ENCODE results near the gene ZFHX2. TPM values are rescaled to one million over a fixed set of nuclear protein-coding genes. Genes with fewer than 3 reads are reported as not detected.

ZFHX2 gene
- total and polyA plus RNA-seq, 5 donors from 2014 or later = 0.42 TPM; not detected in 4

DNA sequence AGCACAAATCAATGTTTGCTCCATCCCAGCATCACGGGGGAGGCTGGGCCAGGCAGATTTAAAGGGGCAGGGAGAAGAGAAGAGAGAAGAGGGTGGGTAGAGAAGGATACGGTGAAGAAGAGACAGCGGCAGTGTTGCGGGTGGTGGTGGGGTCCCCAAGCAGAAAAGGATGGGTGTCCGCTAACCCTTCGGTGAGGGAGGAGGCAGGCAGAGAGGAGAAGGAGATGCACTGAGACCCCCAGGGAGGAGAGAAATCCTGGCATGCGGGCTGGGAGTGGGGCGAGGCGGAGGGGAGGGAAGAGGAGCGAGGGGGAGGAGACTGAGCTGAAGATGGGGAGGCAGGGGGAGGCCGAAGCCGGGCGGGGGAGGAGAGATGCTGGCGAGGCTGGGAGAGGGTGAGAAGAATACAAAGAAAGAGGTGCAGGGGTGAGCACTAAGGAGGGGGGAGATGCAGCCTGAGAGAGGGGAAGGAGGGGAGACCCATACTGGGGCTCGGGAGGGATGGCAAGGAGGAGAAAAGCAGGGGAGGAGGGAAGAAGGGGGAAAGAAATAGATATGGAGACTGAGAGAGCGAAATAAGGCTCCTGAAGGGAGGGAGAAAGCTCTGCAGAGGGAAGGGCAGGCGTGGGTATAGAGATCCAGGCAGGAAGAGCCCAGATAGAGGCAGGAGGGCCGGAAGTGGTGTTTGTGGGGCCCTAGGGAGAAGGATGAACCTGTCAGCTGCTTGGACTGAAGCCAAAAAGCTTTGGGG is 27.2 kb upstream of the ZFHX2 start, which contains the start of gene JPH4:
JPH4 (minus strand) TSS at position 231 of the 751 bp plus-strand sequence. CDS start 1,337 bp downstream, outside the sequence.
- Histone ChIP-seq H3K9me3 (ENCODE audit: control insufficient read depth in 2 of 2, low read length in 2 of 2) (no peaks in the 10 kb centered on the region), H3K4me3 (ENCODE audit: low read depth, low read length) (no peak within 1 kb of the TSS), H3K27ac (ENCODE audit: insufficient read depth, low read length, poor library complexity, severe bottlenecking) (no peak within 1 kb of the TSS), H3K36me3 (ENCODE audit: control insufficient read depth, insufficient read depth, low read length) (no peaks in the 10 kb centered on the region), H3K27me3 (ENCODE audit: control insufficient read depth, insufficient read depth, low read length) (peaks cover 3% of the 10 kb centered on the region), H3K4me1 (ENCODE audit: control insufficient read depth, insufficient read depth, low read length, poor library complexity, severe bottlenecking) (peaks cover 24% of the 10 kb centered on the region)
- ATAC-seq (ENCODE audit: low read depth in 2 of 2) = no peak
- H3K27ac Mint-ChIP-seq = no peak within 1 kb of the TSS
- H3K27me3 Mint-ChIP-seq = peaks cover 68% of the 10 kb centered on the region
- no peak for DNase-seq
- H3K4me3 Mint-ChIP-seq = peak within 1 kb of the TSS; percentile 28 to 68 (median 48)
- H3K36me3 Mint-ChIP-seq = no peaks in the 10 kb centered on the region
- H3K4me1 Mint-ChIP-seq = peaks cover 0 to 23% (median 1%) of the 10 kb centered on the region in 4 donors
- H3K9me3 Mint-ChIP-seq = peaks cover 0 to 1% (median 0%) of the 10 kb centered on the region in 7 donors

DNA sequence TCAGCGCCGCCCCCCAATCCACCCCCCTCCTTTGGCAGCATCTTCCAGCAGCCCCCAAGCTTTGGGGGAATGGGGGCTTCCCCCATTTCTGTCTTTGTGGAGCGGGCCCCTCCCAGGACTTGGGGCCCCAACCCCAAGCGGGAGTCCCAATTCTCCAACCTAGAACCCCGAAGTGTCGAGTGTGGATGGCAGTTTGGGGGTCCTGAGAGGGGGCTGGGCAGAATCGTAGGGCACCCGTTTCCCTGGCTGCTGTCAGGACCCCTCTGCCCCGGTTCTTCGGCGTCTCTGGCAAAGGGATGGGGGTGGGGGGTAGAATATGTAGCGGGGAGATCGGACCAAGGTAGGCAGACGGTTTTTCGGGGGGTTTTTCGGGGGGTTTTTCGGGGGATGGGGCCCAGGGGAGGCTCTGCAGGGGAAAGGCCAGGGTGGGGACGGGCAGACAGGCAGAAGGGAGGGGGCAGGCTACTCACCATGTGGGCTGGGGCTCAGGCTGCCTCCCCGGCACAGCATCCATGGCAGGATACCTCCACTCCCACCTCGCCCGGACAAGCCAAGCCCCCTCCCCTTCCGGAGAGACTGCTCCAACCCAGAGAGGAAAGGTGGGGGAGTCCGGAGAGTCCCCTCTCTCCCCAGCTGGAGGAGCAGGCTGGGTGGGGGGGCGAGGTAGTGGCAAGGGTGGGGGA is 26.3 kb upstream of the ZFHX2 start:
- peaks cover 3% of the 10 kb centered on the region for H3K27me3 ChIP-seq (ENCODE audit: control insufficient read depth, insufficient read depth, low read length)
- no peaks in the 10 kb centered on the region for H3K36me3 Mint-ChIP-seq
- no peaks in the 10 kb centered on the region for H3K36me3 ChIP-seq (ENCODE audit: control insufficient read depth, insufficient read depth, low read length)
- H3K27me3 Mint-ChIP-seq = peaks cover 67% of the 10 kb centered on the region
- DNase-seq (no peak), ATAC-seq (ENCODE audit: low read depth in 2 of 2) (no peak)
- no peak overlapping the region for H3K27ac Mint-ChIP-seq
- no peak overlapping the region for H3K4me3 Mint-ChIP-seq
- no peaks in the 10 kb centered on the region for H3K9me3 ChIP-seq (ENCODE audit: control insufficient read depth in 2 of 2, low read length in 2 of 2)
- peaks cover 0 to 1% (median 0%) of the 10 kb centered on the region in 7 donors for H3K9me3 Mint-ChIP-seq
- no peak overlapping the region for H3K4me3 ChIP-seq (ENCODE audit: low read depth, low read length)
- peaks cover 24% of the 10 kb centered on the region for H3K4me1 ChIP-seq (ENCODE audit: control insufficient read depth, insufficient read depth, low read length, poor library complexity, severe bottlenecking)
- H3K27ac ChIP-seq (ENCODE audit: insufficient read depth, low read length, poor library complexity, severe bottlenecking) = no peak overlapping the region
- H3K4me1 Mint-ChIP-seq = peaks cover 0 to 23% (median 1%) of the 10 kb centered on the region in 4 donors

DNA sequence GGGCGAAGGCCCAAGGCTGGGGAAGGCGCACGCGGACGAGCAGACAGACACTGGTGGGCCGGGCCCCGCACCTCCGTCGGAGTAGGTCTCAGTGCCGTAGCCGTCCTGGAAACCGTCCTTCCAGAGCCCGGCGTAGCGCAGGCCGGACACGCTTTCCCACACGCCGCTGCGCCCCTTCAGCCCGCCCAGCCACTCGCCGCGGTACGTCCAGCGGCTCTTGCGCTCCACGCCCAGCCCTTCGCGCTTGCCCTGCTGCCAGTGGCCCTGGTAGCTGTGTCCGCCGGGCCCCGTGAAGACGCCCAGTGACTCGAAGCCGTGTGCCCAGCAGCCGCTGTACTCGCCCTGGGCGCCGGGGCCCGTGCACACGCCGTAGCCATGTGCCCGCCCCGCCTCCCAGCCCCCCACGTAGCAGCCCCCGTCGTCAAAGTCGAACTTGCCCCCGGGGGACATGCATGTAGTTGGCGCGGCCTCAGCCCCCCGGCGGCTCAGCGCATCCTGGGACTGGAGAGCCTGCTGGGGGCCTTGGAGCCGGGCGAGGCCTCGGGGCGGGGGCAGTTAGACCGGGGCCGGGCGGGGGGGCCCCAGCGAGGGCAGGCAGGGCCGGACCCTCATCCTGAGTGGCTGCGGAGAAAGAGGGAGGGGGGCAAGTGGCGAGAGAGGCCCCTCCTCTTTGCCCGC is 25.6 kb upstream of the ZFHX2 start:
- Mint-ChIP-seq H3K9me3 (peaks cover 0 to 1% (median 0%) of the 10 kb centered on the region in 7 donors), H3K27me3 (peaks cover 64% of the 10 kb centered on the region), H3K36me3 (no peaks in the 10 kb centered on the region), H3K27ac (peak overlapping the region in 1 of 3 donors; percentile 20), H3K4me1 (peaks cover 0 to 23% (median 1%) of the 10 kb centered on the region in 4 donors), H3K4me3 (peak overlapping the region in 2 of 4 donors; percentile 36 to 77)
- Histone ChIP-seq H3K27ac (ENCODE audit: insufficient read depth, low read length, poor library complexity, severe bottlenecking) (no peak overlapping the region), H3K4me3 (ENCODE audit: low read depth, low read length) (no peak overlapping the region), H3K9me3 (ENCODE audit: control insufficient read depth in 2 of 2, low read length in 2 of 2) (no peaks in the 10 kb centered on the region), H3K4me1 (ENCODE audit: control insufficient read depth, insufficient read depth, low read length, poor library complexity, severe bottlenecking) (peaks cover 24% of the 10 kb centered on the region), H3K36me3 (ENCODE audit: control insufficient read depth, insufficient read depth, low read length) (no peaks in the 10 kb centered on the region), H3K27me3 (ENCODE audit: control insufficient read depth, insufficient read depth, low read length) (peaks cover 3% of the 10 kb centered on the region)
- ATAC-seq (ENCODE audit: low read depth in 2 of 2) = peak in 1 of 2 donors; percentile 37
- no peak for DNase-seq

DNA sequence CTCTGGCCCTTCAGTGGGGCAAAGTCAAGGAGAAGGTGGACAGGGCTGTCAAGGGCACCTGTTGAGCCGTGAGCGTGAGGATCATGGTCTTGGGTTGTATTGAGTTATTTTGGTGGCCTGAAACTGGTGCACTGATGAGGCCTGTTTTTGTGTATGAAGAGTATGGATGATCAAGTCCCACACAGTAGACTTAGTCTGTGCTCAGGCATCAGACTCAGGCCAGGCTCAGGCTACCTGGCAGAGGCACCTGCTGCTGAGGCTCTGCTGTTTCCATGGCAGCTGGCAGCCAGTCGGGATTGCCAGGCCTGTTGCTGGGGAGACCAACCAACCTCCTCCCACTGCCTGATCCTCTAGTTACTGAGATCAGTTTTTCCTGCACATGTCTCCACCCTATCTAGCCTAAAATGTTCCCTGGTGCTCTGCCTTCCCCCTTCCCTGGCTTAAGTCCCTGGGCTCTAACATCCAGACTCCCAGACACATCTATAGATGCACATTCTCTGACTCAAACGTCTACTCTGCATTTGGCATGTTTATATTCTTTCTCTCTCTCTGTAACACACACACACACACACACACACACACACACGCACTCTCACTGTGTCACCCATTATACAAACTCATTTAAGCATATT is 21.9 kb upstream of the ZFHX2 start:
- Histone ChIP-seq H3K9me3 (ENCODE audit: control insufficient read depth in 2 of 2, low read length in 2 of 2) (no peaks in the 10 kb centered on the region), H3K4me1 (ENCODE audit: control insufficient read depth, insufficient read depth, low read length, poor library complexity, severe bottlenecking) (peaks cover 24% of the 10 kb centered on the region), H3K4me3 (ENCODE audit: low read depth, low read length) (no peak overlapping the region), H3K27ac (ENCODE audit: insufficient read depth, low read length, poor library complexity, severe bottlenecking) (no peak overlapping the region), H3K27me3 (ENCODE audit: control insufficient read depth, insufficient read depth, low read length) (peaks cover 3% of the 10 kb centered on the region), H3K36me3 (ENCODE audit: control insufficient read depth, insufficient read depth, low read length) (no peaks in the 10 kb centered on the region)
- ATAC-seq (ENCODE audit: low read depth in 2 of 2) (no peak), DNase-seq (no peak)
- Mint-ChIP-seq H3K27ac (no peak overlapping the region), H3K27me3 (peaks cover 44% of the 10 kb centered on the region), H3K4me1 (peaks cover 0 to 25% (median 7%) of the 10 kb centered on the region in 4 donors), H3K36me3 (no peaks in the 10 kb centered on the region), H3K9me3 (no peaks in the 10 kb centered on the region), H3K4me3 (peak overlapping the region in 2 of 4 donors; percentile 48 to 51)

DNA sequence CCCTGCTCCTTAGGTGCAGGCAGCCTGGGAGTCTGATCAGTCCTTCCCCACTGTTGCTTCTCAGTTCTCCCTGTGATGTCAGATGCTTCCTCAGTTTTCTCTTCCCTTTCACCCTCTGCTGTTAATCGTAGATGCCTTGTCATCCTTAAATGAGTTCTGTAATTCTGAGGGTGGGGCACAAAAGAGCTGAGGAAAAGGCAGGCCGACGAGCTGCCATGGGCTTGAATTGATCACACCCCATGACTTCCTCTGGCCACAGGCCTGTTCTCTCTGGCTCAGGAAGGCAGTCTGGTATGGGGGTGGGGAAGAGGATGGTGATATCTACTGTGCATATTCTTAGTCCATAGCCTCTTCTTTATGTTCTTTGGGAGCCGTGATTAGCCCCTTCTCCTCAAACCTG is 21.3 kb upstream of the ZFHX2 start:
- peaks cover 38% of the 10 kb centered on the region for H3K27me3 Mint-ChIP-seq
- Histone ChIP-seq H3K27ac (ENCODE audit: insufficient read depth, low read length, poor library complexity, severe bottlenecking) (no peak overlapping the region), H3K27me3 (ENCODE audit: control insufficient read depth, insufficient read depth, low read length) (peaks cover 3% of the 10 kb centered on the region), H3K4me3 (ENCODE audit: low read depth, low read length) (no peak overlapping the region), H3K4me1 (ENCODE audit: control insufficient read depth, insufficient read depth, low read length, poor library complexity, severe bottlenecking) (peaks cover 25% of the 10 kb centered on the region), H3K36me3 (ENCODE audit: control insufficient read depth, insufficient read depth, low read length) (no peaks in the 10 kb centered on the region), H3K9me3 (ENCODE audit: control insufficient read depth in 2 of 2, low read length in 2 of 2) (no peaks in the 10 kb centered on the region)
- no peak overlapping the region for H3K27ac Mint-ChIP-seq
- DNase-seq = no peak
- H3K4me1 Mint-ChIP-seq = peaks cover 0 to 27% (median 11%) of the 10 kb centered on the region in 4 donors
- no peak overlapping the region for H3K4me3 Mint-ChIP-seq
- ATAC-seq (ENCODE audit: low read depth in 2 of 2) = no peak
- no peaks in the 10 kb centered on the region for H3K36me3 Mint-ChIP-seq
- H3K9me3 Mint-ChIP-seq = no peaks in the 10 kb centered on the region

DNA sequence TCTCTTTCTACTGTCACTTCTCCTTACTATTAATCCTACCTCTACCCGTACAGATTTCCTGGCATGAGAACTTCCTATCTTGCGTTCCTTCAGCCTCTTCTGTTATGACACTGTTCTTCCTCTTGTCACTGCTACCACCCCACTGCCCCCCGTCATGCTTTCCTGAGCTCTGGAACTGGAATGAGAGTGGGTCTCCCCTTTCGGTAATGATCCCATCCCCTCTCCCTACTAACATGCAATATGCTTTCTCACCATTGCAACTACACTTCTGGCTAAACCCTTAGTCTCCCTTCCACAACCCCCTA is 20.9 kb upstream of the ZFHX2 start:
- peaks cover 0 to 1% (median 0%) of the 10 kb centered on the region in 7 donors for H3K9me3 Mint-ChIP-seq
- peak overlapping the region in 1 of 3 donors; percentile 28 for H3K27ac Mint-ChIP-seq

More for the DNA sequence above, 20.9 kb upstream of the ZFHX2 start:
- Histone ChIP-seq H3K27me3 (ENCODE audit: control insufficient read depth, insufficient read depth, low read length) (peaks cover 3% of the 10 kb centered on the region), H3K36me3 (ENCODE audit: control insufficient read depth, insufficient read depth, low read length) (no peaks in the 10 kb centered on the region), H3K9me3 (ENCODE audit: control insufficient read depth in 2 of 2, low read length in 2 of 2) (no peaks in the 10 kb centered on the region), H3K4me3 (ENCODE audit: low read depth, low read length) (no peak overlapping the region), H3K27ac (ENCODE audit: insufficient read depth, low read length, poor library complexity, severe bottlenecking) (no peak overlapping the region), H3K4me1 (ENCODE audit: control insufficient read depth, insufficient read depth, low read length, poor library complexity, severe bottlenecking) (peaks cover 25% of the 10 kb centered on the region)
- no peaks in the 10 kb centered on the region for H3K36me3 Mint-ChIP-seq
- ATAC-seq (ENCODE audit: low read depth in 2 of 2) (no peak), DNase-seq (no peak)
- peak overlapping the region in 1 of 4 donors; percentile 53 for H3K4me3 Mint-ChIP-seq
- peaks cover 35% of the 10 kb centered on the region for H3K27me3 Mint-ChIP-seq
- H3K4me1 Mint-ChIP-seq = peaks cover 0 to 29% (median 12%) of the 10 kb centered on the region in 4 donors

Data from CD4-positive, CD25-positive, alpha-beta regulatory T cell (primary cell).